NCI-H748 treated with DMSO at 0.1 percent for 48 hours (cell line): Measurements from ENCODE around the gene FHL3.
"Not testable (repeated sequence)": the region's sequence is repeated elsewhere in the genome, so short reads cannot be mapped to it uniquely, and the experiment has no call there.

Experiments used
- DNase-seq: peaks from one replicate; lab custom pipeline; 2025; lab: John Stamatoyannopoulos, UW

Gene FHL3

GRCh38 chr1:38034871-38035270 is 29.6 kb upstream of the FHL3 start:
- DNase-seq, result no peak

- not testable (repeated sequence) for DNase-seq
Measured at GRCh38 chr1:38032992-38033391, 27.7 kb upstream of the FHL3 start.

DNA sequence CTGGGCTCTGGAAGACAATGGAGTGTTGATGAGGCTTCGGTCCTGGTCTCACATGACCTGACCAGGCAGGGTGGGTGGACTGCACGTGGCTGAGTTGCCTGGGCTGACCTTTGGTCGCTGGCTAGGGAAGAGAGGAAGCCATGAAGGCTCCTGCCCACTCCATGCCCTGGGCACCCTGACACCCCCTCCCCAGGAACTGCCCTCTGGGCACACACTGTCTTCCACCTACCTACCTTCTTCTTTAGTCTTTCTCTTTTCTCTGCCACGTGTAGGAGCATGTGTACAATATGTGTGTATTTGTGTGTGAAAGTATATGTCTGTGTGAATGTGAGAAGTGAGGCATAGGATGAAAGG is 26.2 kb upstream of the FHL3 start:
- no peak for DNase-seq

DNA sequence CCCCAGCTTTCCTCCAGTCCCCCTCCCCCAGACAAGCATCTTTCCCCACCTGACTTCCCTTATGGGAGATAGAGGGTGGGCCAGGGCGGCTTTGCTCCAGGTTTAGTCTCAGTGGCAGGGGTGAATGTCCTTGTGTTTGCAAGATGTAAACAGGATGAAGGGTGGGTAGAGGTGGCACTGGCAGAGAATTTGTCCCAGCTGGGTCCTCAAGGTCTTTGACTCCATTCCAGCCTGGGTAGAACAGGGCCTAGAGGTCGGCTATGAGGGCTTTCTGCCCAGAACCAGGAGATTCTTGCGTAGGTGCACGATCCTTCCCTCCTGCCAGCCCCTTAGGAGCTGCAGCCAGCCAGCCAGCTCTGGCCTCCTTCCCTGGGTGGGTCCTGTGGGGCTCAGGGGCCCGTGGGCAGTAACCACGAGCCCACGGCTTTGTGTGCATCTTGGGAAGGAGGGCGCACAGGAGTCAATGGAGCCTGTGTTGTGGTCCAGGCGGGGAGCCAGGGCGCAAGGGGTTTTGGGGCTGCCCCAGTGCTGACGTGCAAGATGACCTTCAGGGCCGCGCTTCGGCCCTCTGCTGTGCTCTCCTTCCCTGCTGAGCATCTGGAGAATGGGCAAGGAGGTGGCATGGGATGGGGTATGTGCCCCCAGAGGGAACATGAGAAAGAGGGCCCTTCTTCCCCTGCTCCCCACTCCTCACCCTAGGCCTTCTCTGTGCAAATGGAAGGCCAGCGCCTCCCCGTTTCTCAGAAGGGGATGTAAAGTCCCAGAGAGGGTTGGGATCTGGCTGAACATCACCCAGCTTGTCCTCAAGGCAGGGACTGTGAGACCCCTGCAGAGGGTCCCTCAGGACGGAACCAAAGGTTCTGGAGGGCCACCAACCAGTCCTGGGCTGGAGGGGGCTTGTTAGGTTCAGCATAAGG is 25.5 kb upstream of the FHL3 start:
- DNase-seq, result no peak

DNA sequence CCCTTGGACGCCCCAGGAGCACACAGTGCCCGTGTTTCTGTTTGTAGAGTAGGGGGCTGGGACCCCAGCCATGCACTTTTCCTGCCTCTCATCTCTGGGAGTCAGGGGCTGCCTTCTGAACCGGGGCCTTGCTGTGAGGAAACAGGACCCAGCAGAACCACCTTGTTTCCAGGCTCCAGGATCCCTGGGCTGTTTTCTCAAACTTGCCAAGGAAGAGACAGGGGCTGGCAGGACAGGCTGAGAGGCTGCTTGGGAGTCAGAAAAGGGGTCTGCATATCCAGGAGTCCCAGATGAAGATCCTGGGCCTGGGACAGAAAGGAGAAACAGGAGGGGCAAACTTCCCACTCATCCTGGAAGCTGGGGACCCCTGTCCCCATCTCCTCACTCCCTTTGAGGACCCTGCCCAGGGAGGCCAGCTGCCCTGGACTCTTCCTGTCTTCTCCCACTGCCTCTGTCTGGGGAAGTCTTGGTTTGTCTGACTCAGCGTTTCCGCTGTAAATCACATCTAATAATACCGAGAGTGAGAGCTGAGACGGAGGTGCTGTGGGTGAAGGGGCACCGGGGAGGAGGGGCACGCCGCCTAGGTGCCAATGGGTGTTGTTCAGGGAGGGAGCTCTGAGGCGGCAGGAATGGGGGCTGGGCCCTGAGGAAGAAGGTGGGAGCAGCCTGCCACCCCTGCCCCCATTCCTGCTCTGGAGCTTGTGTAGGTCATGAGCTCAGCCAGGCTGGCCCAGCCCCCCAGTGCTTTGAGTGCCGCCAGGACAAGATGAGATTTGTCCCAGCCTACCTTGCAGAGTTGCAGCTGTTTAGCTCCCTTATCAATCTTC is 24.6 kb upstream of the FHL3 start:
- no peak for DNase-seq

DNA sequence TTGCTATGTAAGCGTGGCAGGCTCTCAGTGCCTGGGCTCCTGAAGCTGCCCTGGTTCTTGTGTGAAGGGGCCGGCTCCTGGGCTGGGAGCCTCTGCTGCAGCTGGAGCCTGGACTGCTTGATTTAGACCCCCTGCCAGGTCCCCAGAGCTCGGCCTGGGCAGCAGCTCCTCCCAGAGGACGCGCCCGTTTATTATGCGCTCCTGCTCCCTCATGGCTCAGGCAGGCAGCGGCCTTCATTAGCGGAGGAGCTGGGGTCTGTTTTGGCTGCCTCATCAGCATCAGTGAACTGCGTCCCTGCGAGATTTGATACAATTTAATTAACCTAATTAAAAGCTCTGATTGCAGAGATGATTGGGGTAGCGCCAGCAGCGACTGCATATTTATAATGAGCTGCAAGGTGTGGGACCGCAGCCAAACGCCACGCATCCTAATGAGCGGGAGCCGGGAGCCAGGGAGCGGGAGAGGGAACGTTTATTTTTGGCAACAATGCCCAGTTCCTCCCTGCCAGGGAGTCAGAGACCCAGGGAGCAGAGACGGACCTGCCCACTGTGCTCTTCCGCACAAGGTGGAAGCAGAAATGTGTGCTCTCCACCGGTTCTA is 23.9 kb upstream of the FHL3 start:
- peak; percentile 10 for DNase-seq

DNA sequence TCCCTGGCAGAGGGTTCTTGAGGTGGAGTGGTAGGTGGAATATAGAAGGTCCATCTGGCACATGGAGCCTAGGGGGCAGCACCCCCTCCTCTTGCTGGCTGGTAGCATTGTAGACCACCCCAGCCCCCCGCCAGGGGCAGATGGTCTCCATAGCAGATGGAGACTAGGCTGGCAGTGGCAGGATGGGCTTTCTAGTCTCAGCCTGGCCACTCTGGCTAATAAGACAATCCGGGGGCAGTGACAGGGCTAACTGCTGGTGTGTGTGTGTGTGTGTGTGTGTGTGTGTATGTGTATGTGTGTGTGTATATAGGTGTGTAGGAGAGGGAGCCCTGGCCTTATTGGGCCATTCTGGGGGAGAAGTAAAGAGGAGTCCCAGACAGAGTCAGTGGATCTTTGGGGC is 23.4 kb upstream of the FHL3 start:
- DNase-seq, result no peak

GRCh38 chr1:38028105-38028591 is 22.8 kb upstream of the FHL3 start:
- DNase-seq, result no peak

GRCh38 chr1:38027201-38028104 is 22.1 kb upstream of the FHL3 start:
- DNase-seq, result no peak

GRCh38 chr1:38026592-38027200 is 21.4 kb upstream of the FHL3 start:
- DNase-seq, result no peak

DNA sequence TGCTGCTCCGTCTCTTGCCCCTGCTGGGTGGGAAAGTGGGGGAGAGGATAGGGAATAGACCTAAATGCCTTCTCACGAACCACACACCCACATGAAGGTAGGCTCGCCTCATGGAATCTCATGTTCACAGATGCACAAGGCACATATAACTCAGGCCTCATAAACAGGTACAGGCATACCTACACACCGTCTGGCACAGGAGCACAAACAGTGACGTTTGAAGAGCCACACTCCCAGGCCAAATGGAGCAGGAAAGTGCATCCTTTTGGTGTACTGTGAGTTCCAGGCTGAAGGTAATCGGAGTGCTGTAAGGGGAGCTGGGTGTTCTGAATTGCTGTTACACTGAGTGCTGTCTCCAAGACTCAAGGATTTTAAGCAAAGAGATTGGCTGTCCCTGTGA is 20.4 kb upstream of the FHL3 start:
- no peak for DNase-seq

DNA sequence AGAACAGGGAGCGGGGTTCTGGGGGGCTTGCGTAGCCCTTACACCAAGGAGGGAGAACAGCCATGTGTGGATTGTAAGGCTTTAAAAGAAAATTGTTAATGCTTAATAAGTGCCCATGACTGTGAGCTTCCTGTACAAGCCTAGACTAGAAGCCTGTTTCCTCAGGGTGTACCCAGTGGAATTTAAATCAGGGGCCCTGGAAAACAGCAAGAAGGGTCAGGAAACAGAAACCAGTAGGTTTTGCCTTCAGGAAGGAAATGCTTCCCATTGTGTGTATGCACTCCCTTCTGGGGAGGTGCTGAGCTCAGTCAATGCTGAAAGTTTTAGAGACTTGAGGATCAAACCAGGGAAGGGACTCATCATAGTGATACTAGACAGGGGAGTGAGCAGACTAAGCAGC is 19.9 kb upstream of the FHL3 start:
- DNase-seq, result no peak

GRCh38 chr1:38022810-38023209 is 17.5 kb upstream of the FHL3 start:
- DNase-seq, result no peak

DNA sequence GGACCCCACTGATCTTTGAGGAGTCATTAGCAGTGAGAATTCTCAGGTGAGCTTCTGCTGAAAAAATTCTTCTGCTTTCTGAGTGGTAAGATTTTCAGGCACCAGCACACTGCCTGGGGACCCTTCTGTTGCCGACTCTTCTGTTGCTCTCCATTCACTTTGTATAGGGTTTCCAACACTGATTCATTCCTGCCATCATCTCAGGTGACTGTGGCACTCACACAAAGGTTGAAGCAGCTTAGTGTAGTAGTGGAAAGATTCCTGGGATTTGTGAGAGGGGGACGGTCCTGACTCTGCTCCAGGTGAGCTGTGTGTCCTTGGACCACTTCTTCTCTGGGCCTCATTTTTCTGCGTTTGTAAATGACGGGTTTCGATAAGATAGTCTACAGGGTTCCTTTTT is 16.7 kb upstream of the FHL3 start:
- DNase-seq, result no peak

DNA sequence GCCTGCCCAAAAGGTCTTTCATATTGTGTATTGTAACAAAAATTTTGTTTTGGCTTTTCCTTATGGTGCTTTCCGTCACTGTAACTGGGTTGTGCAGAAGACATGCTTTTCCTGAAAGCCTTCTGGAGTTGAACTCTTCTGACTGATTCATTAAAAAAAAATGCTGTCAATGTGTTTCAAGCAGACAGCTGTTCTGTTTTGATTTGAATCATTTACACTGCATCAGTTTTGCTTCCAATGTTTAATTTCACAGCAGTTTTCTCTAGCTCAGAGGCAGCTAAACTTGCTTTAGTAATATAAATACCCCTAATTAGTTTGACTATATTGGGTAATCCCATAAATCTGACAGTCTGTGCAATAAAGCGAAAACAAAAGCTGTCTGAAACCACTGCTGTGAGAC is 15.1 kb upstream of the FHL3 start:
- no peak for DNase-seq

- no peak for DNase-seq
Measured at GRCh38 chr1:38018864-38019343, 13.6 kb upstream of the FHL3 start.

DNA sequence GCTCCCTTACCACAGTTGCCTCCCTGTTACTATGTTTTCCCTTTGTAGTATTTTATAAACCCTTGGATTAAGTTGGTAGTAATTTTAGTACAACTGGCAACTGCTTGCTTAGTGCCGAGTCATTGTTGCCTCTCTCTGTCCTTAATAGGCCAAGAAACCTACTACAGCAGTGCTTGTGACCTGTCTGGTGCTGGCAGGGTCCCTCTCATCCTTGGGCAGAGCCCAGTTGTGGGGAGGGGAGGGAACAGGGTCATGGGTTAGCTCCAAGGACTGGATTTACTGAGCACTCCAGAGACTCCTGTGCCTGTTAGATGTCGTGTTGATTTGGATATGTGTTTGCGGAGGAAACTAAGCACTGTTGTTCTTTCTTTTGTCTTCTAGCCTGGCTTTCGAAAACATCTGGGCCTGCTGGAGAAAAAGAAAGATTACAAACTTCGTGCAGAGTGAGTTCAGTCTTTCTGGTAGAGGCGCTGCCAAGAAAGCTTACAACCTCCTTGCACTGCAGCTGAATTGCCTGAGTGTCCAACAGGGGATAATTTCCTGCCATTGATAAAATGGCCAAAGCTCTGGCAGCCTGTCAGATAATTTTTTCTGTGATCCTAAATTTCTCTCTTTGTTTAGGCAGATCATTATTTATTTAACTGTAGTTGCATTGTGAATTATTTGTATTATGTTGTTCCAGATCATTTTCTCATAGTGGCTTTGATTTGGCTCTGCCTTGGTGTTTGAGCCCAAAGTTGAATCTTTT is 10.8 kb upstream of the FHL3 start:
- no peak for DNase-seq

DNA sequence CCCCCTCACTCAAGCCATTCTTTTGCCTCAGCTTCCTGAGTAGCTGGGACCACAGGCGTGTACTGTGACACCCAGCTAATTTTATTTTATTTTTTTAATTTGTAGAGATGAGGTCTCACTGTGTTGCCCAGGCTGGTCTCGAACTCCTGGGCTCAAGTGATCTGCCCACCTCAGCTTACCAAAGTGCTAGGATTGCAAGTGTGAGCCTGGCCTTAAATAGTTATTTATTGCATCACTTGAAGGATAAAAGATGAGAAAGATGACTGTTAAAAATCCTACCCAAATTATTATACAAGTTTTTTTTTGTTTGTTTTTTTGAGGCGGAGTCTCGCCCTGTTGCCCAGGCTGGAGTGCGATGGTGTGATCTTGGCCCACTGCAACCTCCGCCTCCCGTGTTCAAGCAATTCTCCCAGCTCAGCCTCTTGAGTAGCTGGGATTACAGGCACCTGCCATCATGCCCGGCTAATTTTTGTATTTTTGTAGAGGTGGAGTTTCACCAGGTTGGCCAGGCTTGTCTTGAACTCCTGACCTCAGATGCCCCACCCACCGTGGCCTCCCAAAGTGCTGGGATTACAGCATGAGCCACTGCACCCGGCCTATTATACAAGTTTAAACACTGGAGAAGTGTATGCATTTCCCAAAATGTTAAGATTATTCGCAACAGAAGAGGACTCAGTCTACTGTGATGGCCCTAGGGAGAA is 9.6 kb upstream of the FHL3 start:
- no peak for DNase-seq

DNA sequence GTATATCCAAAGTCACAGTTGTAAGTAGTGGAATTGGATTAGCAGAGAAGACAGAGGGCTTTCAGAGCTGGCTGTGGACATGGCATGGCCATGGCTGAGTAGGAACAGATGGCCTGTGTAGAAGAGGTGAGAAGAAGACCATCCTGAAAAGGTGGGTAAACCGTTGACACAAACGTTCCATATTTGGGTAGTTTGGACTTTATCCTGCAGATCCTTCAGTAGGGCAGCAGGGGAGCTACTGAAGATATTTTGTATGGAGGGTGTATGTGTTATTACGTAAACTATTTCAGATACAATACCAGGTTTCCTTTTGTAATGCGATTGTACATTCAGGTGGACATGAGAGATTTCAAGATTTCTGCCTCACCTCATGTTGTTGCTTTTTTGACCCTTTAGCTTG is 8.9 kb upstream of the FHL3 start:
- DNase-seq, result no peak

GRCh38 chr1:38013227-38013622 is 7.9 kb upstream of the FHL3 start:
- DNase-seq, result no peak
